Measurements from ENCODE around the gene RXRG. TPM values are rescaled to one million over a fixed set of nuclear protein-coding genes. Genes with fewer than 3 reads are reported as not detected.

RXRG gene
- total and polyA plus RNA-seq, 2 donors (not counting 1 experiment from before 2014, with no cell fraction given), result not detected

GRCh38 chr1:165452336-165453130 lies 7.6 kb upstream of the RXRG start:
- H3K9me3 Mint-ChIP-seq (ENCODE audit: insufficient read depth), result no peaks in the 10 kb centered on the region
- Histone ChIP-seq H3K36me3 (replicated peaks in 1 of 2; ENCODE audit: control extremely low read depth in 1 of 2, control insufficient read depth in 1 of 2, extremely low read depth in 1 of 2, insufficient read depth in 2 of 2, low read length in 1 of 2) (no peaks in the 10 kb centered on the region), H3K27ac (ENCODE audit: low read length in 2 of 2) (no peak overlapping the region), H3K4me2 (replicated peaks; ENCODE audit: low read depth, low read length, poor library complexity, severe bottlenecking) (no peak overlapping the region), H3K27me3 (replicated peaks in 1 of 4; ENCODE audit: control extremely low read depth in 1 of 4, control insufficient read depth in 3 of 4, insufficient read depth in 4 of 4, low read length in 3 of 4) (peaks cover 0 to 12% (median 7%) of the 10 kb centered on the region in 4 experiments), H3K79me2 (ENCODE audit: control insufficient read depth, insufficient read depth, low read length) (no peaks in the 10 kb centered on the region), H3K4me1 (ENCODE audit: control insufficient read depth in 2 of 2, insufficient read depth in 2 of 2, low read length in 2 of 2) (no peaks in the 10 kb centered on the region), H2AFZ (ENCODE audit: insufficient read depth, low read depth, low read length, poor library complexity, severe bottlenecking) (no peak overlapping the region), H3K9ac (ENCODE audit: low read length) (no peak overlapping the region), H4K20me1 (ENCODE audit: control insufficient read depth, insufficient read depth, low read length, poor library complexity, severe bottlenecking) (no peaks in the 10 kb centered on the region), H3K9me3 (ENCODE audit: control extremely low read depth in 1 of 3, control insufficient read depth in 2 of 3, insufficient read depth in 1 of 3, low read length in 2 of 3) (no peaks in the 10 kb centered on the region), H3K4me3 (ENCODE audit: control extremely low read depth in 1 of 5, extremely low read depth in 1 of 5, insufficient read depth in 1 of 5, low read depth in 2 of 5, low read length in 4 of 5) (no peak overlapping the region)
- no peaks in the 10 kb centered on the region for H3K4me1 Mint-ChIP-seq
- peaks cover 55% of the 10 kb centered on the region for H3K27me3 Mint-ChIP-seq
- H3K4me3 Mint-ChIP-seq, result no peak overlapping the region
- TF ChIP-seq EZH2 (IDR thresholded peaks at IDR 0.05; ENCODE audit: borderline replicate concordance, insufficient read depth, low read depth, low read length, poor library complexity, severe bottlenecking) (no peak), CTCF (IDR thresholded peaks at IDR 0.05) (no peak)
- ChIA-PET CTCF (no interaction called here), POLR2A (no interaction called here)
- ATAC-seq (ENCODE audit: low read depth), result no peak
- WGBS (ENCODE audit: insufficient coverage), result no CpG with 5 or more reads among the region's 2 CpGs
- intact Hi-C loops (cut with micrococcal nuclease), result no loop called here
- H3K27ac Mint-ChIP-seq, result no peak overlapping the region
- no peak for DNase-seq

- Histone ChIP-seq H2AFZ (ENCODE audit: insufficient read depth, low read depth, low read length, poor library complexity, severe bottlenecking) (no peak overlapping the region), H3K4me3 (ENCODE audit: control extremely low read depth in 1 of 5, extremely low read depth in 1 of 5, insufficient read depth in 1 of 5, low read depth in 2 of 5, low read length in 4 of 5) (no peak overlapping the region), H3K79me2 (ENCODE audit: control insufficient read depth, insufficient read depth, low read length) (no peaks in the 10 kb centered on the region), H3K27ac (ENCODE audit: low read length in 2 of 2) (no peak overlapping the region), H3K9ac (ENCODE audit: low read length) (no peak overlapping the region), H4K20me1 (ENCODE audit: control insufficient read depth, insufficient read depth, low read length, poor library complexity, severe bottlenecking) (no peaks in the 10 kb centered on the region), H3K4me2 (replicated peaks; ENCODE audit: low read depth, low read length, poor library complexity, severe bottlenecking) (no peak overlapping the region), H3K27me3 (replicated peaks in 1 of 4; ENCODE audit: control extremely low read depth in 1 of 4, control insufficient read depth in 3 of 4, insufficient read depth in 4 of 4, low read length in 3 of 4) (peaks cover 0 to 15% (median 9%) of the 10 kb centered on the region in 4 experiments), H3K36me3 (replicated peaks in 1 of 2; ENCODE audit: control extremely low read depth in 1 of 2, control insufficient read depth in 1 of 2, extremely low read depth in 1 of 2, insufficient read depth in 2 of 2, low read length in 1 of 2) (no peaks in the 10 kb centered on the region), H3K9me3 (ENCODE audit: control extremely low read depth in 1 of 3, control insufficient read depth in 2 of 3, insufficient read depth in 1 of 3, low read length in 2 of 3) (no peaks in the 10 kb centered on the region), H3K4me1 (ENCODE audit: control insufficient read depth in 2 of 2, insufficient read depth in 2 of 2, low read length in 2 of 2) (no peaks in the 10 kb centered on the region)
- no peak for TF ChIP-seq CTCF (IDR thresholded peaks at IDR 0.05)
- TF ChIP-seq EZH2 (IDR thresholded peaks at IDR 0.05; ENCODE audit: borderline replicate concordance, insufficient read depth, low read depth, low read length, poor library complexity, severe bottlenecking), result no peak
- Mint-ChIP-seq H3K9me3 (ENCODE audit: insufficient read depth) (no peaks in the 10 kb centered on the region), H3K27ac (no peak overlapping the region), H3K4me3 (no peak overlapping the region), H3K27me3 (peaks cover 60% of the 10 kb centered on the region), H3K4me1 (no peaks in the 10 kb centered on the region)
- DNase-seq (no peak), ATAC-seq (ENCODE audit: low read depth) (no peak)
- 100% methylated on average over 1 of the region's 2 CpGs for WGBS (ENCODE audit: insufficient coverage)
- ChIA-PET POLR2A (no interaction called here), CTCF (interaction anchor here (1.0 kb wide), 1 partner anchor 9 kb away, joined by 3 read pairs; no protein-coding TSS in a partner anchor)
- intact Hi-C loops (cut with micrococcal nuclease), result no loop called here
Measured at GRCh38 chr1:165451691-165452090, 6.8 kb upstream of the RXRG start.

All from B cell (primary cell).